Endothelial cell (in vitro differentiated cells): ENCODE data around the gene ZBTB43. TPM values are rescaled to one million over a fixed set of nuclear protein-coding genes. Genes with fewer than 3 reads are reported as not detected.

Source experiments
- DNase-seq: peaks from one replicate; pipeline ENCODE4 v3.0.0; 2021; ENCODE audit warnings: low spot score
- H3K27ac Mint-ChIP-seq: one replicate; pipeline ENCODE4 v1.8.0; 2021; ENCODE audit warnings: mixed read lengths, inconsistent platforms; ENCODE audit not compliant: unreplicated experiment
- H3K27me3 Mint-ChIP-seq: one replicate; pipeline ENCODE4 v1.8.0; 2021; ENCODE audit warnings: mild to moderate bottlenecking, moderate library complexity, mixed read lengths, inconsistent platforms; ENCODE audit not compliant: unreplicated experiment
- H3K36me3 Mint-ChIP-seq: one replicate; pipeline ENCODE4 v1.8.0; 2021; ENCODE audit warnings: mild to moderate bottlenecking, low read depth, mixed read lengths, inconsistent platforms; ENCODE audit not compliant: unreplicated experiment
- H3K4me1 Mint-ChIP-seq: one replicate; pipeline ENCODE4 v1.8.0; 2021; ENCODE audit warnings: mild to moderate bottlenecking, mixed read lengths, inconsistent platforms; ENCODE audit not compliant: unreplicated experiment
- H3K4me3 Mint-ChIP-seq: one replicate; pipeline ENCODE4 v1.8.0; 2021; ENCODE audit warnings: mild to moderate bottlenecking, mixed read lengths, inconsistent platforms; ENCODE audit not compliant: unreplicated experiment
- H3K9me3 Mint-ChIP-seq: one replicate; pipeline ENCODE4 v1.8.0; 2021; ENCODE audit warnings: mixed read lengths, inconsistent platforms; ENCODE audit not compliant: unreplicated experiment
- total RNA-seq: library from RNA; stranded (reverse); fragmentation: NEBNext Ultra II Directional; extraction: Animal tissue kit (Norgen Biotek cat#: 25700); gene quantifications from one replicate; pipeline ENCODE4 v1.2.1, GENCODE V29; 2021; ENCODE audit not compliant: unreplicated experiment
- TF ChIP-seq, protein P1 (sequence below): fragments of 200-600 bp; sonication (generic); IDR thresholded peaks from one replicate; pipeline ENCODE4 v1.5.0; 2021; ENCODE audit warnings: antibody characterized with exemption; ENCODE audit not compliant: unreplicated experiment

Gene ZBTB43
- total RNA-seq, 1 donor from 2014 or later: 16.7 TPM

GRCh38 chr9:126872516-126872915 is 67.7 kb downstream of the ZBTB43 start:
- H3K9me3 Mint-ChIP-seq: no peaks in the 10 kb centered on the region
- peaks cover 35% of the 10 kb centered on the region for H3K4me1 Mint-ChIP-seq
- H3K27ac Mint-ChIP-seq: peak overlapping the region; percentile 72
- H3K36me3 Mint-ChIP-seq: peaks cover 5% of the 10 kb centered on the region
- H3K4me3 Mint-ChIP-seq: no peak overlapping the region
- TF ChIP-seq, protein P1, sequence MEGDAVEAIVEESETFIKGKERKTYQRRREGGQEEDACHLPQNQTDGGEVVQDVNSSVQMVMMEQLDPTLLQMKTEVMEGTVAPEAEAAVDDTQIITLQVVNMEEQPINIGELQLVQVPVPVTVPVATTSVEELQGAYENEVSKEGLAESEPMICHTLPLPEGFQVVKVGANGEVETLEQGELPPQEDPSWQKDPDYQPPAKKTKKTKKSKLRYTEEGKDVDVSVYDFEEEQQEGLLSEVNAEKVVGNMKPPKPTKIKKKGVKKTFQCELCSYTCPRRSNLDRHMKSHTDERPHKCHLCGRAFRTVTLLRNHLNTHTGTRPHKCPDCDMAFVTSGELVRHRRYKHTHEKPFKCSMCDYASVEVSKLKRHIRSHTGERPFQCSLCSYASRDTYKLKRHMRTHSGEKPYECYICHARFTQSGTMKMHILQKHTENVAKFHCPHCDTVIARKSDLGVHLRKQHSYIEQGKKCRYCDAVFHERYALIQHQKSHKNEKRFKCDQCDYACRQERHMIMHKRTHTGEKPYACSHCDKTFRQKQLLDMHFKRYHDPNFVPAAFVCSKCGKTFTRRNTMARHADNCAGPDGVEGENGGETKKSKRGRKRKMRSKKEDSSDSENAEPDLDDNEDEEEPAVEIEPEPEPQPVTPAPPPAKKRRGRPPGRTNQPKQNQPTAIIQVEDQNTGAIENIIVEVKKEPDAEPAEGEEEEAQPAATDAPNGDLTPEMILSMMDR: no peak
- H3K27me3 Mint-ChIP-seq: no peaks in the 10 kb centered on the region
- no peak for DNase-seq

DNA sequence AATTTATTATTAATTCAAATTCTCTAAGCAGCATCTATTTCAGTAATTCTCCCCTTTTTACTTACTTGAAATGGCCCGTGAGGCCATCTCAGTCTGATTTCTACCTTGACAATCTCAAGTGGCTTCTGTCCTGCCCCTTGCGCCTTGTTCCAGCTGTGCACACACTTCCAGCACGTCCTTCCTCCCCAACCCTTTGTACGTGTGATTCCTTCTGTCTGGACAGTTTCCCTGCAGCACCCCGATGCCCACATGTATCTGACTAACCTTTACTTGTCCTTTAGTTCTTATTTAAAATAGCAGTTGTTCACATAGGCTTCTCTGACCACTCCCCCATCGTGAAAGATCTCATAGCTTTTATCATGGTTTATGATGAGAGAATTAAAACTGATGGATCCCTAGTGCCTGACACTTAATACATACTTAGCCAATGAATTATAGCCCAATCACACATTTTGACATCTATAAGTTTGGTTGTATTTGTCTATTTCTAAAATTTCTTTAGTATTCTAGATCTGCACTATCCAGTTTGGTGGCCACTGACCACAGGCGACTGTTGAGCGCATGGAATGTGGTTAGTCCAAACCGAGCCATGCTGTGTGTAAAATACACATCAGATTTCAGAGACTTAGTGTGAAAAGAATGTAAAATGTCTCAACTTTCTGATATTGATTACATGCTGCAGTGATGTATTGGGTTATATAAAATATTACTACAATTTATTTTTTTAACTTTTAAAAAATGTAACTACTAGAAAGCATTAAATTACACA is 69.9 kb downstream of the ZBTB43 start:
- no peaks in the 10 kb centered on the region for H3K27me3 Mint-ChIP-seq
- no peaks in the 10 kb centered on the region for H3K9me3 Mint-ChIP-seq
- peaks cover 22% of the 10 kb centered on the region for H3K4me1 Mint-ChIP-seq
- H3K27ac Mint-ChIP-seq: no peak overlapping the region
- TF ChIP-seq, protein P1: no peak
- H3K4me3 Mint-ChIP-seq: no peak overlapping the region
- DNase-seq: no peak
- H3K36me3 Mint-ChIP-seq: peaks cover 3% of the 10 kb centered on the region

GRCh38 chr9:126875756-126876510 is 71.1 kb downstream of the ZBTB43 start:
- Mint-ChIP-seq H3K27ac (peak overlapping the region; percentile 53), H3K4me1 (peaks cover 22% of the 10 kb centered on the region), H3K27me3 (no peaks in the 10 kb centered on the region), H3K9me3 (no peaks in the 10 kb centered on the region), H3K36me3 (peaks cover 12% of the 10 kb centered on the region), H3K4me3 (no peak overlapping the region)
- TF ChIP-seq, protein P1: no peak
- no peak for DNase-seq

GRCh38 chr9:126876531-126876930 is 71.7 kb downstream of the ZBTB43 start:
- TF ChIP-seq, protein P1: no peak
- Mint-ChIP-seq H3K36me3 (peaks cover 12% of the 10 kb centered on the region), H3K4me3 (no peak overlapping the region), H3K4me1 (peaks cover 22% of the 10 kb centered on the region), H3K9me3 (no peaks in the 10 kb centered on the region), H3K27ac (peak overlapping the region; percentile 39), H3K27me3 (no peaks in the 10 kb centered on the region)
- DNase-seq: no peak

- peaks cover 19% of the 10 kb centered on the region for H3K4me1 Mint-ChIP-seq
- no peaks in the 10 kb centered on the region for H3K9me3 Mint-ChIP-seq
- DNase-seq: no peak
- H3K4me3 Mint-ChIP-seq: no peak overlapping the region
- H3K27me3 Mint-ChIP-seq: no peaks in the 10 kb centered on the region
- TF ChIP-seq, protein P1: no peak
- H3K36me3 Mint-ChIP-seq: peaks cover 12% of the 10 kb centered on the region
- no peak overlapping the region for H3K27ac Mint-ChIP-seq
These were observed 72.6 kb downstream of the ZBTB43 start for GRCh38 chr9:126877418-126877817.
